ENCODE data around the gene GALNT12. TPM values are rescaled to one million over a fixed set of nuclear protein-coding genes. Genes with fewer than 3 reads are reported as not detected.

The GALNT12 gene
- total RNA-seq, 1 experiment from 2014 or later, result 31.2 TPM

DNA sequence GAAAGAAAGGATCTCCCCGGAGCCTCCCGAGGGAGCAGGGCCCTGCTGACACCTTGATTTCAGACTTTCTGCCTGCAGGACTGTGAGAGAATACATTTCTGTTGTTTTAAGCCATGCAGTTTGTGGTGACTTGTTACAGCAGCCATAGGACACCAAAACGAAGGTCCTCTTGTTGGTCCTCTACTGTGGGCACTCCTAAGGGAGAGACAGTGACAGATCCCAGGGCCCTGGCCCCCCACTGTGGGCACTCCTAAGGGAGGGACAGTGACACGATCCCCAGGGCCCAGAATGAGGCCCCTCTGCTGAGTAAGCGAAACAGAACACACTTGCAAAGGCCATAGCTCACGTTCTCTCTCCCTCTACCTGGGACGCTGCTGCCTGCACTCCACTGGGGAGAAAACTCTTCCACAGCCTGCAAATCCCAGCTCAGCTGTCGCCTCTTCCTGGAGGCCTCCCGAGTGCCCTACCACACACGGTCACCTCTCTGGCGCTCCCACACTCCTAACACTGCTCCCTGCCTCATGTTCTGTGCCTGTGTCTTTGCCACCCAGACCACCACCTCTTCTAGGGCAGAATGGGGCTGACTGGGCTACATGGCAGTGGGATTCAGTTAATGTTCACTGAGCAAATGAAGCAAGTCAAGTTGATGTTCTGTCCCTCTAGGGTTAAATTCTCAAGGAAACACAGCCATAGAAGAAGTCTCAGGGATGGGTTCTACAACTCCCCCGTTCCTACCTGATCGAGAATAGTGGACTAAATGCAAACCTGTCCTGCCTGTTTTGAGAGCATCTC is 34.9 kb upstream of the GALNT12 start:
- H3K4me2 ChIP-seq (ENCODE audit: low read length), result no peak overlapping the region
- no peaks in the 10 kb centered on the region for H3K9me2 ChIP-seq (ENCODE audit: insufficient read depth)
- intact Hi-C loops (cut with micrococcal nuclease), result loop anchor here (10.0 kb wide), 1 partner anchor 698 kb away; no protein-coding TSS in a partner anchor
- H4K20me1 ChIP-seq (ENCODE audit: insufficient read depth), result no peaks in the 10 kb centered on the region
- CTCF ChIA-PET, result interaction anchor here (1.8 kb wide), 1 partner anchor 10 kb away, joined by 3 read pairs; no protein-coding TSS in a partner anchor
- peaks cover 22 to 24% of the 10 kb centered on the region in 2 experiments; a peak in 3 of 4 replicates for H3K36me3 ChIP-seq (ENCODE audit: control insufficient read depth in 1 of 2, insufficient read depth in 2 of 2, low read length in 2 of 2)
- H3K4me3 ChIP-seq (replicated peaks in 1 of 2; ENCODE audit: low read depth in 1 of 2, low read length in 2 of 2), result no peak overlapping the region
- DNase-seq (ENCODE audit: low read depth, low spot score) (no peak), ATAC-seq (no peak)
- RAD21 ChIA-PET (ENCODE audit: low non-redundant PET in 1 of 2, low total read pairs in 2 of 2, uncharacterized antibody in 2 of 2, unreplicated experiment in 2 of 2), result no interaction called here
- no peak overlapping the region for H2AFZ ChIP-seq (ENCODE audit: low read depth, low read length, poor library complexity, severe bottlenecking)
- no peak overlapping the region for H3K27ac ChIP-seq (ENCODE audit: low read depth, low read length)
- H3K9ac ChIP-seq (ENCODE audit: low read length), result no peak overlapping the region
- no peaks in the 10 kb centered on the region for H3K9me3 ChIP-seq (ENCODE audit: control insufficient read depth in 1 of 2, insufficient read depth in 1 of 2, low read depth in 1 of 2, low read length in 2 of 2)
- POLR2A ChIA-PET, result no interaction called here
- H3K4me1 ChIP-seq (ENCODE audit: control insufficient read depth in 1 of 2, insufficient read depth in 2 of 2, low read length in 2 of 2), result peaks cover 0 to 11% of the 10 kb centered on the region in 2 experiments; a peak in 2 of 4 replicates
- BruUV-seq (replicated peaks), result no TSS peak
- no peaks in the 10 kb centered on the region for H3K79me2 ChIP-seq (ENCODE audit: insufficient read depth, low read length)
- TF ChIP-seq ZNF274 (IDR thresholded peaks at IDR 0.05; ENCODE audit: low read depth, low read length) (no peak), CBX3 (IDR thresholded peaks at IDR 0.05; ENCODE audit: low read depth) (no peak), EZH2 (IDR thresholded peaks at IDR 0.05) (no peak), EGR1 (IDR thresholded peaks at IDR 0.05; ENCODE audit: low read depth) (no peak), EZH2phosphoT487 (IDR thresholded peaks at IDR 0.05; ENCODE audit: borderline replicate concordance) (no peak), ZFX (IDR thresholded peaks at IDR 0.05) (no peak), RAD21 (IDR thresholded peaks at IDR 0.05; ENCODE audit: low read depth) (no peak), TCF7L2 (IDR thresholded peaks at IDR 0.05; ENCODE audit: borderline replicate concordance, extremely low read depth, insufficient read depth, insufficient read length) (no peak), SP1 (IDR thresholded peaks at IDR 0.05; ENCODE audit: low read depth) (no peak), FOSL1 (IDR thresholded peaks at IDR 0.05; ENCODE audit: low read depth) (no peak)
- TF ChIP-seq, protein P1, sequence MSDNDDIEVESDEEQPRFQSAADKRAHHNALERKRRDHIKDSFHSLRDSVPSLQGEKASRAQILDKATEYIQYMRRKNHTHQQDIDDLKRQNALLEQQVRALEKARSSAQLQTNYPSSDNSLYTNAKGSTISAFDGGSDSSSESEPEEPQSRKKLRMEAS (IDR thresholded peaks at IDR 0.05), result no peak
- TF ChIP-seq, protein P2, sequence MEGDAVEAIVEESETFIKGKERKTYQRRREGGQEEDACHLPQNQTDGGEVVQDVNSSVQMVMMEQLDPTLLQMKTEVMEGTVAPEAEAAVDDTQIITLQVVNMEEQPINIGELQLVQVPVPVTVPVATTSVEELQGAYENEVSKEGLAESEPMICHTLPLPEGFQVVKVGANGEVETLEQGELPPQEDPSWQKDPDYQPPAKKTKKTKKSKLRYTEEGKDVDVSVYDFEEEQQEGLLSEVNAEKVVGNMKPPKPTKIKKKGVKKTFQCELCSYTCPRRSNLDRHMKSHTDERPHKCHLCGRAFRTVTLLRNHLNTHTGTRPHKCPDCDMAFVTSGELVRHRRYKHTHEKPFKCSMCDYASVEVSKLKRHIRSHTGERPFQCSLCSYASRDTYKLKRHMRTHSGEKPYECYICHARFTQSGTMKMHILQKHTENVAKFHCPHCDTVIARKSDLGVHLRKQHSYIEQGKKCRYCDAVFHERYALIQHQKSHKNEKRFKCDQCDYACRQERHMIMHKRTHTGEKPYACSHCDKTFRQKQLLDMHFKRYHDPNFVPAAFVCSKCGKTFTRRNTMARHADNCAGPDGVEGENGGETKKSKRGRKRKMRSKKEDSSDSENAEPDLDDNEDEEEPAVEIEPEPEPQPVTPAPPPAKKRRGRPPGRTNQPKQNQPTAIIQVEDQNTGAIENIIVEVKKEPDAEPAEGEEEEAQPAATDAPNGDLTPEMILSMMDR (IDR thresholded peaks at IDR 0.05 in 2 of 3, conservative IDR thresholded peaks at IDR 0.05 in 1 of 3; ENCODE audit: borderline replicate concordance in 1 of 3, insufficient read depth in 1 of 3, low read depth in 2 of 3, low read length in 2 of 3), result no peak
- TF ChIP-seq, protein P3, sequence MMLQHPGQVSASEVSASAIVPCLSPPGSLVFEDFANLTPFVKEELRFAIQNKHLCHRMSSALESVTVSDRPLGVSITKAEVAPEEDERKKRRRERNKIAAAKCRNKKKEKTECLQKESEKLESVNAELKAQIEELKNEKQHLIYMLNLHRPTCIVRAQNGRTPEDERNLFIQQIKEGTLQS (IDR thresholded peaks at IDR 0.05), result no peak
- TF ChIP-seq, protein P4, sequence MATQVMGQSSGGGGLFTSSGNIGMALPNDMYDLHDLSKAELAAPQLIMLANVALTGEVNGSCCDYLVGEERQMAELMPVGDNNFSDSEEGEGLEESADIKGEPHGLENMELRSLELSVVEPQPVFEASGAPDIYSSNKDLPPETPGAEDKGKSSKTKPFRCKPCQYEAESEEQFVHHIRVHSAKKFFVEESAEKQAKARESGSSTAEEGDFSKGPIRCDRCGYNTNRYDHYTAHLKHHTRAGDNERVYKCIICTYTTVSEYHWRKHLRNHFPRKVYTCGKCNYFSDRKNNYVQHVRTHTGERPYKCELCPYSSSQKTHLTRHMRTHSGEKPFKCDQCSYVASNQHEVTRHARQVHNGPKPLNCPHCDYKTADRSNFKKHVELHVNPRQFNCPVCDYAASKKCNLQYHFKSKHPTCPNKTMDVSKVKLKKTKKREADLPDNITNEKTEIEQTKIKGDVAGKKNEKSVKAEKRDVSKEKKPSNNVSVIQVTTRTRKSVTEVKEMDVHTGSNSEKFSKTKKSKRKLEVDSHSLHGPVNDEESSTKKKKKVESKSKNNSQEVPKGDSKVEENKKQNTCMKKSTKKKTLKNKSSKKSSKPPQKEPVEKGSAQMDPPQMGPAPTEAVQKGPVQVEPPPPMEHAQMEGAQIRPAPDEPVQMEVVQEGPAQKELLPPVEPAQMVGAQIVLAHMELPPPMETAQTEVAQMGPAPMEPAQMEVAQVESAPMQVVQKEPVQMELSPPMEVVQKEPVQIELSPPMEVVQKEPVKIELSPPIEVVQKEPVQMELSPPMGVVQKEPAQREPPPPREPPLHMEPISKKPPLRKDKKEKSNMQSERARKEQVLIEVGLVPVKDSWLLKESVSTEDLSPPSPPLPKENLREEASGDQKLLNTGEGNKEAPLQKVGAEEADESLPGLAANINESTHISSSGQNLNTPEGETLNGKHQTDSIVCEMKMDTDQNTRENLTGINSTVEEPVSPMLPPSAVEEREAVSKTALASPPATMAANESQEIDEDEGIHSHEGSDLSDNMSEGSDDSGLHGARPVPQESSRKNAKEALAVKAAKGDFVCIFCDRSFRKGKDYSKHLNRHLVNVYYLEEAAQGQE (IDR thresholded peaks at IDR 0.05; ENCODE audit: low read depth), result no peak
- TF ChIP-seq, protein P5, sequence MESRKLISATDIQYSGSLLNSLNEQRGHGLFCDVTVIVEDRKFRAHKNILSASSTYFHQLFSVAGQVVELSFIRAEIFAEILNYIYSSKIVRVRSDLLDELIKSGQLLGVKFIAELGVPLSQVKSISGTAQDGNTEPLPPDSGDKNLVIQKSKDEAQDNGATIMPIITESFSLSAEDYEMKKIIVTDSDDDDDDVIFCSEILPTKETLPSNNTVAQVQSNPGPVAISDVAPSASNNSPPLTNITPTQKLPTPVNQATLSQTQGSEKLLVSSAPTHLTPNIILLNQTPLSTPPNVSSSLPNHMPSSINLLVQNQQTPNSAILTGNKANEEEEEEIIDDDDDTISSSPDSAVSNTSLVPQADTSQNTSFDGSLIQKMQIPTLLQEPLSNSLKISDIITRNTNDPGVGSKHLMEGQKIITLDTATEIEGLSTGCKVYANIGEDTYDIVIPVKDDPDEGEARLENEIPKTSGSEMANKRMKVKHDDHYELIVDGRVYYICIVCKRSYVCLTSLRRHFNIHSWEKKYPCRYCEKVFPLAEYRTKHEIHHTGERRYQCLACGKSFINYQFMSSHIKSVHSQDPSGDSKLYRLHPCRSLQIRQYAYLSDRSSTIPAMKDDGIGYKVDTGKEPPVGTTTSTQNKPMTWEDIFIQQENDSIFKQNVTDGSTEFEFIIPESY (IDR thresholded peaks at IDR 0.05; ENCODE audit: extremely low read depth, insufficient replicate concordance, low read length), result no peak
- H3K27me3 ChIP-seq (ENCODE audit: insufficient read depth, low read length), result no peaks in the 10 kb centered on the region
